ENCODE data around the gene ADPRHL1.

ADPRHL1 gene

DNA sequence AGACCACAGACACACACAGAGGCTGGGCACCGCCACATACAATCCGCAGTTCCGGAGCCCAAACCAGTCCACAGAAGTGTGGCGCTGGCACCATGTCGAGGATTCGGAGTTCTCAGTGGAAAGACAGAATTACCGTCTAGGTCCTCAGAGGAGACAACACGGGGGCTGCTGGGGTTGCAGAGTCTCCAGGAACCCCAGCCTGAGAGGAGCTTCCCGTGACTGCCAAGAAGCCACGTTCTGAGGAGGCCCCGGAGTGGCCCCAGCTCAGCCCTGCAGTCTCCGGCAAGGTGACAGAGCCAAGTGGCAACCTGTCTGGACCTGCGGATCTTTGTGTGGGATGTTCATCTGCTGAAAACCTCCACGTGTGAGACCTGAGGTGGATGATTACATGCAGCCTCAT lies 7.3 kb upstream of the ADPRHL1 start:
- TF ChIP-seq EZH2phosphoT487 (IDR thresholded peaks at IDR 0.05; ENCODE audit: borderline replicate concordance, low read length): no peak
- TF ChIP-seq, protein P1, sequence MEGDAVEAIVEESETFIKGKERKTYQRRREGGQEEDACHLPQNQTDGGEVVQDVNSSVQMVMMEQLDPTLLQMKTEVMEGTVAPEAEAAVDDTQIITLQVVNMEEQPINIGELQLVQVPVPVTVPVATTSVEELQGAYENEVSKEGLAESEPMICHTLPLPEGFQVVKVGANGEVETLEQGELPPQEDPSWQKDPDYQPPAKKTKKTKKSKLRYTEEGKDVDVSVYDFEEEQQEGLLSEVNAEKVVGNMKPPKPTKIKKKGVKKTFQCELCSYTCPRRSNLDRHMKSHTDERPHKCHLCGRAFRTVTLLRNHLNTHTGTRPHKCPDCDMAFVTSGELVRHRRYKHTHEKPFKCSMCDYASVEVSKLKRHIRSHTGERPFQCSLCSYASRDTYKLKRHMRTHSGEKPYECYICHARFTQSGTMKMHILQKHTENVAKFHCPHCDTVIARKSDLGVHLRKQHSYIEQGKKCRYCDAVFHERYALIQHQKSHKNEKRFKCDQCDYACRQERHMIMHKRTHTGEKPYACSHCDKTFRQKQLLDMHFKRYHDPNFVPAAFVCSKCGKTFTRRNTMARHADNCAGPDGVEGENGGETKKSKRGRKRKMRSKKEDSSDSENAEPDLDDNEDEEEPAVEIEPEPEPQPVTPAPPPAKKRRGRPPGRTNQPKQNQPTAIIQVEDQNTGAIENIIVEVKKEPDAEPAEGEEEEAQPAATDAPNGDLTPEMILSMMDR (IDR thresholded peaks at IDR 0.05; ENCODE audit: low read depth, low read length, poor library complexity, severe bottlenecking): no peak
- H3K36me3 ChIP-seq (ENCODE audit: control insufficient read depth, low read length): peaks cover 66% of the 10 kb centered on the region

DNA sequence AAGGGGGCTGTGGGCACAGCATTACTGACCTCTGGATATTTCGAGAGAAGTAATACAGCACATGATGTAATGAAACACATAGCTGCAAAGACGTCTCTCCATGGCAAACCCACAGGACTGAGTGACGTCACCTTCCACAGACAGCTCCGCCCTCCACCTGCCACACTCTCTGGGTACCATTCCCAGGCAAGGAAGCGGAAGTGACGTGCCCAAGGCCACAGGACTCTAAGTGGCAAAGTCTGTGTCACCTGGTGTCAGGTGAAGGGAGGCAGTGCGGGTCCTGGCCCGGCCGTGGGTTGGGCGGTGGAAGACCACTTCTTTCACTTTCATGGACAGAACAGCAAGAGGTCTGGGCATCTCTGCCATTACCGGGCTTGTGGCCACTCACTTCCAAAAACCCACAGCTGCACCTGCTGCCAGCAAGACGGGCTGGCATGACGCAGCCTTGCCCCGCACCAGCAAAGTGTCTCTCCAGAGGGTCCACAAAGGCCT lies 6.8 kb upstream of the ADPRHL1 start:
- H3K4me2 ChIP-seq (ENCODE audit: low read length): no peak overlapping the region
- no peaks in the 10 kb centered on the region for H3K4me1 ChIP-seq (ENCODE audit: control insufficient read depth, low read length)
- no peak for TF ChIP-seq EZH2phosphoT487 (IDR thresholded peaks at IDR 0.05; ENCODE audit: borderline replicate concordance, low read length)
- TF ChIP-seq, protein P1 (IDR thresholded peaks at IDR 0.05; ENCODE audit: low read depth, low read length, poor library complexity, severe bottlenecking): no peak
- no peaks in the 10 kb centered on the region for H3K9me2 ChIP-seq (replicated peaks; ENCODE audit: control insufficient read depth, low read length)
- H3K27me3 ChIP-seq (ENCODE audit: control insufficient read depth, low read length): no peaks in the 10 kb centered on the region
- no peaks in the 10 kb centered on the region for H3K79me2 ChIP-seq (ENCODE audit: control insufficient read depth, low read length)
- H3K36me3 ChIP-seq (ENCODE audit: control insufficient read depth, low read length): peaks cover 71% of the 10 kb centered on the region
- no peaks in the 10 kb centered on the region for H4K20me1 ChIP-seq (ENCODE audit: control insufficient read depth, insufficient read depth, low read depth, low read length)
- no peak overlapping the region for H3K27ac ChIP-seq (ENCODE audit: low read depth, low read length)
- H3K4me3 ChIP-seq (ENCODE audit: low read length): no peak overlapping the region
- H3K9me3 ChIP-seq (ENCODE audit: control insufficient read depth, insufficient read depth, low read length): no peaks in the 10 kb centered on the region
- no peaks in the 10 kb centered on the region for H3F3A ChIP-seq (ENCODE audit: control insufficient read depth, insufficient read depth)

More for the DNA sequence above, 7.3 kb upstream of the ADPRHL1 start:
- Histone ChIP-seq H3K4me3 (ENCODE audit: low read length) (no peak overlapping the region), H3K4me2 (ENCODE audit: low read length) (no peak overlapping the region), H3K9me3 (ENCODE audit: control insufficient read depth, insufficient read depth, low read length) (no peaks in the 10 kb centered on the region), H3K79me2 (ENCODE audit: control insufficient read depth, low read length) (no peaks in the 10 kb centered on the region), H3K27ac (ENCODE audit: low read depth, low read length) (no peak overlapping the region), H3F3A (ENCODE audit: control insufficient read depth, insufficient read depth) (no peaks in the 10 kb centered on the region), H3K9me2 (replicated peaks; ENCODE audit: control insufficient read depth, low read length) (no peaks in the 10 kb centered on the region), H3K27me3 (ENCODE audit: control insufficient read depth, low read length) (no peaks in the 10 kb centered on the region), H4K20me1 (ENCODE audit: control insufficient read depth, insufficient read depth, low read depth, low read length) (no peaks in the 10 kb centered on the region), H3K4me1 (ENCODE audit: control insufficient read depth, low read length) (no peaks in the 10 kb centered on the region)

DNA sequence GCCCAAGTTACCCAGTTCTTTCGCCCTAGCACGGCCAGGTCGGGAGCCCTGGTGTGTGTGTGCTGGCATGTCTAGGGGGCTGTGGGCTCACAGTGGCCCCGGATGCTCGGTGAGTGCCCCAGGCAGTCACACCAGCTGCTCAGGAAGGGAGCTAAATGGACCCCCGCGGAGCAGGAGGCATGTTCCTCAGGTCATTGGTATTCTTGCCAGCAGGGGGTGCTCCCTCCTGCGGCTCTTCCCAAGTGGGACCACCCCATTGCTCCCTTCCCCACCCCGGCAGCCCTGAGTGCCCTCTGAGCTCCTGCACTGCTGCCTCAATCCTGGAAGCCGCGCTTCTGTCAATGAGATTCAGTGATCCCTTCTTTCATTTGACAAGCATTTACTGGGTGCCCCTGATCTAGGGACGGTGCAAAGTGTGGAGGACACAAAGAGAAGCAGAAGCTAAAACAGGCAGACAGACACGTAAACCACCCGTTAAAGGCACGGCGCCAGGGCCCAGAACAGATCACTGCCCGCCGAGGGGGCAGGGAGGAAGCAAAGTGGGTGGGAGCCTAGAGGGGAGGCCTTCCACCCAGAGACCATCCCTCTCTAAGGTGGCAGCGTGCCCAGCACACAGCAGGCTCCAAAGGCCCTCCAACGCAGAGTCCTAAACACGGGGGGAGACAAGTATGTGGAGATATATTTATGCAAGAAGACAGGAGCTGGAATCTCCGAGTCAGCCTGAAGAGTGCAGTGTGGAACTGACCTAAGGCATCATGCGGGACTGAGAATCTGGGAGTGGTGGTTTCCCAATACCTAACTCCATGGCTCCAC lies 5.2 kb upstream of the ADPRHL1 start:
- Histone ChIP-seq H3K4me1 (ENCODE audit: control insufficient read depth, low read length) (no peaks in the 10 kb centered on the region), H3K9me2 (replicated peaks; ENCODE audit: control insufficient read depth, low read length) (no peaks in the 10 kb centered on the region), H3F3A (ENCODE audit: control insufficient read depth, insufficient read depth) (no peaks in the 10 kb centered on the region), H3K27me3 (ENCODE audit: control insufficient read depth, low read length) (no peaks in the 10 kb centered on the region), H3K4me2 (ENCODE audit: low read length) (no peak overlapping the region), H3K36me3 (ENCODE audit: control insufficient read depth, low read length) (peaks cover 67% of the 10 kb centered on the region), H4K20me1 (ENCODE audit: control insufficient read depth, insufficient read depth, low read depth, low read length) (no peaks in the 10 kb centered on the region), H3K27ac (ENCODE audit: low read depth, low read length) (no peak overlapping the region), H3K9me3 (ENCODE audit: control insufficient read depth, insufficient read depth, low read length) (no peaks in the 10 kb centered on the region), H3K4me3 (ENCODE audit: low read length) (no peak overlapping the region), H3K79me2 (ENCODE audit: control insufficient read depth, low read length) (no peaks in the 10 kb centered on the region)
- TF ChIP-seq, protein P1 (IDR thresholded peaks at IDR 0.05; ENCODE audit: low read depth, low read length, poor library complexity, severe bottlenecking): peak; percentile 63
- no peak for TF ChIP-seq EZH2phosphoT487 (IDR thresholded peaks at IDR 0.05; ENCODE audit: borderline replicate concordance, low read length)
